Subcutaneous adipose tissue (tissue), 4 donors: ENCODE data around the gene CTCFL. TPM values are rescaled to one million over a fixed set of nuclear protein-coding genes. Genes with fewer than 3 reads are reported as not detected.

Experiments
- total RNA-seq, 4 donors: library from RNA; depleted of rRNA; stranded (reverse); fragments of >200 nt; gene quantifications; one replicate each; pipeline ENCODE4 v1.1.0, GENCODE V29; 2016
- TF ChIP-seq, protein P1 (sequence below): fragments of 450-650 bp; IDR thresholded peaks from one replicate; pipeline ENCODE4 v1.5.1; 2016; ENCODE audit warnings: low read depth, mild to moderate bottlenecking, control low read depth, antibody characterized with exemption, moderate library complexity

Gene CTCFL
- total RNA-seq, 4 donors from 2014 or later = 0.17 TPM; not detected in 3

GRCh38 chr20:57523782-57524181, 1.2 kb downstream of the CTCFL start:
- TF ChIP-seq, protein P1, sequence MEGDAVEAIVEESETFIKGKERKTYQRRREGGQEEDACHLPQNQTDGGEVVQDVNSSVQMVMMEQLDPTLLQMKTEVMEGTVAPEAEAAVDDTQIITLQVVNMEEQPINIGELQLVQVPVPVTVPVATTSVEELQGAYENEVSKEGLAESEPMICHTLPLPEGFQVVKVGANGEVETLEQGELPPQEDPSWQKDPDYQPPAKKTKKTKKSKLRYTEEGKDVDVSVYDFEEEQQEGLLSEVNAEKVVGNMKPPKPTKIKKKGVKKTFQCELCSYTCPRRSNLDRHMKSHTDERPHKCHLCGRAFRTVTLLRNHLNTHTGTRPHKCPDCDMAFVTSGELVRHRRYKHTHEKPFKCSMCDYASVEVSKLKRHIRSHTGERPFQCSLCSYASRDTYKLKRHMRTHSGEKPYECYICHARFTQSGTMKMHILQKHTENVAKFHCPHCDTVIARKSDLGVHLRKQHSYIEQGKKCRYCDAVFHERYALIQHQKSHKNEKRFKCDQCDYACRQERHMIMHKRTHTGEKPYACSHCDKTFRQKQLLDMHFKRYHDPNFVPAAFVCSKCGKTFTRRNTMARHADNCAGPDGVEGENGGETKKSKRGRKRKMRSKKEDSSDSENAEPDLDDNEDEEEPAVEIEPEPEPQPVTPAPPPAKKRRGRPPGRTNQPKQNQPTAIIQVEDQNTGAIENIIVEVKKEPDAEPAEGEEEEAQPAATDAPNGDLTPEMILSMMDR = no peak

- TF ChIP-seq, protein P1 = no peak
Observed at GRCh38 chr20:57522380-57523140, 2.4 kb downstream of the CTCFL start.

DNA sequence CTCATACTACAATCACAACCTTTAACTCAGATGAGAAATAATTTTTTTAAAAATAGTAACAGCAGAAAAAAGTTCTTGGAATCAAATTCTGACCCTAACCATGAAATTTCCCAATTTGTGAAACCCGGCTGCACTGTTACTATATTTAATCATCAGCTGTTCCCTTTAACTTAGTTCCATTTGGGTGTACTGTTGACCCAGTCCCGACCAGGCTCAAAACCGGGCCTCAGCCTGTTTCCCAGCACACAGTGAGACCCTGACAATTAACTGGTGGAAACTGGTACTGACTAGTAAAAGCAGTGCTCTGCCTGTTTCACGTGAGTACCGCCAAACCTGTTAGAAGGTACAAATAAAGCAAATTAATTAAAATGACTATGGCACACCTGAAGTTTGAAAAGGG, 7.0 kb downstream of the CTCFL start:
- TF ChIP-seq, protein P1 = no peak

GRCh38 chr20:57514273-57514751, 10.6 kb downstream of the CTCFL start:
- TF ChIP-seq, protein P1 = no peak

DNA sequence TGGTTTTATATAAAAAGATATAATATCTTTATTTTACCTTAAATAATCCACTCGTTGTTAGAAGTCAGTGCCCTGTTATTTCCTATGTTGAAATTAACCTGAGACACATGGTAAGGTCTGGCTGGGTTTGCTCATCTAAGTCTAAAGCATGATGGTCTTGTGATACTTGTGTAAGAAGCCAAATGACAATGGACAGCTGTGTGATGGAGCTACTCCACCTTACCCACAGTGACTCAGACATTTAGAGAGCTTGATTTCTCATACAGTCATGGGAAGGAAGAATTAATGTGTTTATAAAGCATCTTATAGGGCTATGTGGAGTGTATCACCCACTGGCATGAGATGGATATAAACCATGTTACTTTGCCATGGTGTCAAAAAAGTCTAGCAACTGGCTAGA, 11.7 kb downstream of the CTCFL start:
- TF ChIP-seq, protein P1 = no peak

DNA sequence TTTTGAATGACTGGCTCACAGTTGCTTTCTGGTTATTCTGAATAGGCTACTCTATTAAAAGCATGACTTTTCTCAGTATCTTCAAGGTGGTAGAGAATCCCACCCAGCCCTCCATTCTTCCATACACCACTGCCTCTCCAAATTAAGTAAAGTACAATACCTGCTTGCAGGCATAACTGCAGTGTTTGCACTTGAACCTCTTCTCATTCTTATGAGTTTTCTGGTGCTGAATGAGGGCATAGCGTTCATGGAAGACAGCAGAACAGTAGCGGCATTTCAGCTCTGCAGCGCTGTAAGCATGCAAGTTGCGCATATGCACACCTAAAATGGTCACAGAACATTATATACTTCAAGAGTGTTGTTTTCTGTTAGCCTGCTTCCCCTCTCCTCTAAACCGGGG, 12.5 kb downstream of the CTCFL start:
- TF ChIP-seq, protein P1 = no peak

DNA sequence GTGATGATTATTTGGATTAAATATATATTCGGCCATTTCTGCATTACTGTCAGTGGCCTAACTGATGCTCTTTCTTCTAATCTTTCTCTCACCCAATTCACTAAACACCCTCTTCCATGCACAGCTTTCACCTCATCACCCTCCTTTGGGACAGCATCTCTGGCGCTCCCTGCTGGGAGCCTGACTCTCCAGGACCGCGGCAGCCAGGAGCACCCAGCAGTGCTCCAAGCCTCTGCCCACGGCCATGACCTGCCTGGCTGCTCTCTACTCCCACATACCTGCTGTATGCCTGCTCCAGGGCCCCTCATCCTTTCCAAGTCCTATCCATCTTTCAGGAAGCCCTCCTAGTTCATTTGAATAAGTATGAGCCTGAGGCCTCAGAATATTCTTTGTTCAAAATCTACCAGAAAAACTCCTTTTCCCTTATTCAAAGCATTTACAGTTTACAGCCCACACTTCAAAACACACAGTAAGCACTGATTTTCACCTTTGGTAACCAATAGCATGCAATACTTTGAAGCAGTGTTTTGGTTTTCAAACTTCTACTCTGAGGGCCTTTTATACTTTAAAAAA, 15.2 kb downstream of the CTCFL start:
- TF ChIP-seq, protein P1 = no peak
